Measurements from ENCODE around the gene GARIN5A.

GRCh38 chr19:50497022-50497405 lies 20.4 kb upstream of the GARIN5A start:
- TF ChIP-seq EZH2 (IDR thresholded peaks at IDR 0.05; ENCODE audit: borderline replicate concordance) (no peak), CTCF (IDR thresholded peaks at IDR 0.05; ENCODE audit: poor library complexity) (no peak)

Data from hepatocyte (in vitro differentiated cells).